ENCODE data around the gene DRC3. TPM values are rescaled to one million over a fixed set of nuclear protein-coding genes. Genes with fewer than 3 reads are reported as not detected.

DRC3 gene
- total RNA-seq, 1 experiment from 2014 or later = 1.0 TPM

DNA sequence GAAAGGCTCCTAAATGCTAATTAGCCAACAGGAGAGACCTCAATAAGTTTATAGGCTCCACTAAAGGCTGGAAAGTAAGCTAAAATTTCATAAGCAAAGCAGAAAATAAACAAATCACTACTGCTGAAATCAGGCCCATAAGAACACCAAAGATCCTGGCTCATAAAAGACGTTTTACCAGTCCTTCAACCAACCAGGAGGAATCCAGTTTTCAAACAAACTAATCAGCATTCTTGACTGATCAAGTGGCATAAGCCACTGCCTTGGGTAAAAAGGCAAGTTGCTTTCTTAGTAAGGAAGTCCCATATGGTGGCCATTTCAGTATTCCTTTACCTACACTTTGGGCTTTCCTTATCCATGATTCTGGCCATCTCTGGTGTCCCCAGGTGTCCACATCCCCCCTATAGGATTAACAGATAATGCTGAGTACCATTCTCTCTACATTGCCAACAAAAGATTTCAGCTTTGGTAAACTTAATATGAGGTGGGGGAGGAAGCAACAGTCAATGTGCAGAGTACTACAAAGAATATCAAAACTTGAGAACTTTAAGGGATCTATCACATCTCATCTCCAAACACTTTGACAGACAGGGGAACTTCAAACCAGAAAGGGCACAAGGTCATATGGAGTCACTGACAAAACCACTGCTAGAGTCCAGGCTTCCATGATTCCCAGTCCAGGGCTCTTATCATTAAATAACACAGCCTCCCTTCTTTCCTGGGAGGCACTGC is 1.8 kb upstream of the DRC3 start:
- H3K4me1 ChIP-seq (ENCODE audit: insufficient read depth, low read length, poor library complexity, severe bottlenecking) = peaks cover 12% of the 10 kb centered on the region
- no peak for TF ChIP-seq EZH2 (IDR thresholded peaks at IDR 0.05; ENCODE audit: borderline replicate concordance, low read depth, low read length, poor library complexity, severe bottlenecking)
- TF ChIP-seq, protein P1, sequence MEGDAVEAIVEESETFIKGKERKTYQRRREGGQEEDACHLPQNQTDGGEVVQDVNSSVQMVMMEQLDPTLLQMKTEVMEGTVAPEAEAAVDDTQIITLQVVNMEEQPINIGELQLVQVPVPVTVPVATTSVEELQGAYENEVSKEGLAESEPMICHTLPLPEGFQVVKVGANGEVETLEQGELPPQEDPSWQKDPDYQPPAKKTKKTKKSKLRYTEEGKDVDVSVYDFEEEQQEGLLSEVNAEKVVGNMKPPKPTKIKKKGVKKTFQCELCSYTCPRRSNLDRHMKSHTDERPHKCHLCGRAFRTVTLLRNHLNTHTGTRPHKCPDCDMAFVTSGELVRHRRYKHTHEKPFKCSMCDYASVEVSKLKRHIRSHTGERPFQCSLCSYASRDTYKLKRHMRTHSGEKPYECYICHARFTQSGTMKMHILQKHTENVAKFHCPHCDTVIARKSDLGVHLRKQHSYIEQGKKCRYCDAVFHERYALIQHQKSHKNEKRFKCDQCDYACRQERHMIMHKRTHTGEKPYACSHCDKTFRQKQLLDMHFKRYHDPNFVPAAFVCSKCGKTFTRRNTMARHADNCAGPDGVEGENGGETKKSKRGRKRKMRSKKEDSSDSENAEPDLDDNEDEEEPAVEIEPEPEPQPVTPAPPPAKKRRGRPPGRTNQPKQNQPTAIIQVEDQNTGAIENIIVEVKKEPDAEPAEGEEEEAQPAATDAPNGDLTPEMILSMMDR (conservative IDR thresholded peaks at IDR 0.05; ENCODE audit: low read depth, low read length) = no peak
- POLR2A ChIA-PET (ENCODE audit: low non-redundant PET) = no interaction called here
- no peak overlapping the region for H3K27ac ChIP-seq (ENCODE audit: low read depth, low read length, poor library complexity, severe bottlenecking)
- CTCF ChIA-PET = interaction anchor here (0.6 kb wide), 1 partner anchor 11 kb away, joined by 5 read pairs; no protein-coding TSS in a partner anchor
- TSS peak; percentile 36 for BruUV-seq (replicated peaks)
- no peak for DNase-seq (ENCODE audit: low spot score)
- H3K4me3 ChIP-seq (ENCODE audit: low read depth, low read length, poor library complexity, severe bottlenecking) = peak overlapping the region; percentile 60
- no peaks in the 10 kb centered on the region for H3K36me3 ChIP-seq (ENCODE audit: insufficient read depth, low read length, poor library complexity, severe bottlenecking)
- intact Hi-C loops (cut with micrococcal nuclease; ENCODE audit: unreplicated experiment) = no loop called here
- H3K27me3 ChIP-seq (replicated peaks; ENCODE audit: insufficient read depth, low read depth, low read length, poor library complexity) = no peaks in the 10 kb centered on the region
- H3K9me3 ChIP-seq (ENCODE audit: low read depth, low read length, poor library complexity, severe bottlenecking) = no peaks in the 10 kb centered on the region

DNA sequence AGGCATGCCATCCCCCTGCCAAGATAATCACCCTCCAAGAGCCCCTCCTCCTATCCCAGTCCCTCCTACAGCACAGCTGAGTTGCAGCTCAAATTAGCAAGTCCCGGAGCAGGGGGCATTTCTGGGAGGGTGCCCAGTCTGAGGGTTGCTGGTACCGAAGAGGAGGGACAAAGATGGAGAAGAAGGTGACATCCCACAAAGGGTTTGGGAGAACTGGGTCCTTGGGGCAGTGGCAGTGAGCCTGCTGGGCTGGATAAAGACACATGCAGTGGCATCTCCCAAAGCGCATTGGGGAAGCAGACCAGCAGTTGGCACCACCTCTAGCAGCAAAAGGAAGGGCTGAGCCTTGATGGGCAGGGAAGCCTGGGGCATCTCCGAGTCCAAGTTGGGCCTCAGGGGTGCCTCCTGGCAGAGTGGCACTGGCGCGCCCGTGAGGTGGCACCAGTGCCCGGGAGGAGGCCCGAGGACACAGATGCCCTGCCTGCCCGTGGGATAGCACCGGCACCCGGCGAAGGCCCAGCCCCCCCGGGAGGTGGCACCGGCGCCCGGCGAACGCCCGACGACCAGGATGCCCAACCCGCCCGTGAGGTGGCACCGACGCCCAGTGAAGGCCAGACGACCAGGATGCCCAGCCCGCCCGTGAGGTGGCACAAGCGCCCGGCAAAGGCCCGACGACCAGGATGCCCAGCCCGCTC is 1.1 kb upstream of the DRC3 start:
- Histone ChIP-seq H3K27ac (ENCODE audit: low read depth, low read length, poor library complexity, severe bottlenecking) (peak overlapping the region; percentile 35), H3K27me3 (replicated peaks; ENCODE audit: insufficient read depth, low read depth, low read length, poor library complexity) (no peaks in the 10 kb centered on the region), H3K4me1 (ENCODE audit: insufficient read depth, low read length, poor library complexity, severe bottlenecking) (peaks cover 12% of the 10 kb centered on the region), H3K9me3 (ENCODE audit: low read depth, low read length, poor library complexity, severe bottlenecking) (no peaks in the 10 kb centered on the region), H3K36me3 (ENCODE audit: insufficient read depth, low read length, poor library complexity, severe bottlenecking) (no peaks in the 10 kb centered on the region), H3K4me3 (ENCODE audit: low read depth, low read length, poor library complexity, severe bottlenecking) (peak overlapping the region; percentile 60)
- BruUV-seq (replicated peaks) = no TSS peak
- intact Hi-C loops (cut with micrococcal nuclease; ENCODE audit: unreplicated experiment) = no loop called here
- POLR2A ChIA-PET (ENCODE audit: low non-redundant PET) = no interaction called here
- TF ChIP-seq EZH2 (IDR thresholded peaks at IDR 0.05; ENCODE audit: borderline replicate concordance, low read depth, low read length, poor library complexity, severe bottlenecking) = no peak
- TF ChIP-seq, protein P1 (conservative IDR thresholded peaks at IDR 0.05; ENCODE audit: low read depth, low read length) = no peak
- DNase-seq (ENCODE audit: low spot score) = no peak
- CTCF ChIA-PET = interaction anchor here (0.8 kb wide), 1 partner anchor 52 kb away, joined by 4 read pairs; no protein-coding TSS in a partner anchor

DNA sequence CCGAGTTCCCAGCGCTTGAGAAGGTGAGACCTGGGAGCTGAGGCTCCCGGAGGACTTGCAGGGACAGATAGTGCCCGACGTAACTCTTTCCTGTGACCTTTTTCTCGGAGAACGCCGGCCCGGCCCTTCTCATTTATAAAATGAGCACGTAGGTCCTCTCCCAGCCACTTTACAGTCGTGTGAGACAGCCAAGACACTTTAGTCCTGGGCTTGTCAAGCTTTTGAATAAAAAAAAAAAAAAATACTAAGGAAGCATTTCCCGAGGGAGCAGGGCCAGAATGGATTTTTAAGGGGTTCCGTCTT is 241 bp downstream of the DRC3 start:
- Histone ChIP-seq H3K36me3 (ENCODE audit: insufficient read depth, low read length, poor library complexity, severe bottlenecking) (no peaks in the 10 kb centered on the region), H3K27ac (ENCODE audit: low read depth, low read length, poor library complexity, severe bottlenecking) (no peak overlapping the region), H3K9me3 (ENCODE audit: low read depth, low read length, poor library complexity, severe bottlenecking) (no peaks in the 10 kb centered on the region), H3K4me3 (ENCODE audit: low read depth, low read length, poor library complexity, severe bottlenecking) (peak overlapping the region; percentile 60), H3K27me3 (replicated peaks; ENCODE audit: insufficient read depth, low read depth, low read length, poor library complexity) (no peaks in the 10 kb centered on the region), H3K4me1 (ENCODE audit: insufficient read depth, low read length, poor library complexity, severe bottlenecking) (peaks cover 12% of the 10 kb centered on the region)
- intact Hi-C loops (cut with micrococcal nuclease; ENCODE audit: unreplicated experiment) = no loop called here
- TF ChIP-seq, protein P1 (conservative IDR thresholded peaks at IDR 0.05; ENCODE audit: low read depth, low read length) = no peak
- ChIA-PET POLR2A (ENCODE audit: low non-redundant PET) (no interaction called here), CTCF (no interaction called here)
- BruUV-seq (replicated peaks) = no TSS peak
- no peak for DNase-seq (ENCODE audit: low spot score)
